ENCODE data around the gene RGL2. TPM values are rescaled to one million over a fixed set of nuclear protein-coding genes. Genes with fewer than 3 reads are reported as not detected.
A peak's percentile ranks its signal among the peaks of the same experiment; 100 is the strongest.

The RGL2 gene
- total RNA-seq, 2 donors from 2014 or later, result 85.6 to 98.0 TPM

DNA sequence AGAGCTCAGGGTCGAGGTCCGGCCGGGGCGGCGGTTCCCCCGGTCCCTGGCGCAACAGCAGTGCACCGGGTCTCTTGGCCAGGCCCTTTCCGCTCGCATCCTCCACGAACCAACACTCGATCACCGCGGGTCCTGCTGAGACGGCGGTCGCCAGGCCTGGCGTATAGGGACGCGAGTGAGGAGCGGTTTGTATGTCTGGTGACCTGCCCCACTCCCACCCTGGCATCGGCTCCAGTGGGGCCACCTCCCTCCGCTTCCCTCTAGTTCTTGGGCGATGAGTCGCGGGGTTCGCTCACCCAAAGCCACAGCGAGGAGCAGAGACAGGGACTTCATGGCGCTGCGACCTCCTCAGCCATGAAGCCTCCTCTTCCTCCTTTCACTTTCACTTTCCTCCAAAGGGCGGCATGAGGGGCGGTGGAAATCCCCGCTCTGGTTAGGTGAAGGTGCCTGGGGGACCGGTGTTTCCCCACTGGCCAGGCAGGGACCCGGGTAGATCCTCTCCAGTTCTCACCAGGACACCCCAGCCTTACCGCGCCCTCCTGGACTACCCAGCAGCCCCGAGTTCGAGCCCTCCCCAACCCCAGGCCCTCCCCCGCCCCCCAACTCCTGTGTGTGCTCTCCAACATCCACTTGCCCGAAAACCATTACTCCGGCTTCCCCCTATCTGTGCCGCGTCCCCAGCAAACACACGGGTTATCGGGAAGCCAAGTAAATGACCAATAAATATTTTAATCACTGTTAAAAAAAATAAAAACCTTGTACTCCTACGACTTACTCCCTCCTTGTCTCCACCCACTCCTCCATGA, 15.2 kb upstream of the RGL2 start, which contains the start of gene TAPBP:
TAPBP (minus strand) TSS at position 370 of the 806 bp plus-strand sequence; CDS start at position 333, 37 bp downstream.
- Mint-ChIP-seq H3K36me3 (ENCODE audit: low read depth) (peaks cover 11% of the 10 kb centered on the region), H3K4me3 (peak within 1 kb of the TSS; percentile 74), H3K27ac (peak within 1 kb of the TSS; percentile 85), H3K9me3 (no peaks in the 10 kb centered on the region), H3K4me1 (peaks cover 32% of the 10 kb centered on the region), H3K27me3 (ENCODE audit: insufficient read depth) (peaks cover 13% of the 10 kb centered on the region)
- TF ChIP-seq CTCF (conservative IDR thresholded peaks at IDR 0.05), result no peak
- Histone ChIP-seq H3K36me3 (ENCODE audit: control insufficient read depth, insufficient read depth, low read length) (peaks cover 5% of the 10 kb centered on the region), H3K27me3 (ENCODE audit: control insufficient read depth, insufficient read depth, low read length, poor library complexity, severe bottlenecking) (peaks cover 20% of the 10 kb centered on the region), H3K4me1 (ENCODE audit: control insufficient read depth, insufficient read depth, low read length) (peaks cover 4% of the 10 kb centered on the region), H3K9ac (ENCODE audit: extremely low read depth, low read length, poor library complexity, severe bottlenecking) (peak within 1 kb of the TSS; percentile 31), H3K4me3 (ENCODE audit: low read length) (peak within 1 kb of the TSS; percentile 75), H3K9me3 (ENCODE audit: control insufficient read depth, low read length) (no peaks in the 10 kb centered on the region), H3K27ac (ENCODE audit: low read depth, low read length) (no peak within 1 kb of the TSS)
- peak; percentile 82 for DNase-seq
- 0 to 7% methylated on average over 11 to 47 of the region's 47 CpGs for WGBS, 2 experiments (ENCODE audit: insufficient coverage in 1 of 2, insufficient read length in 1 of 2)

- Histone ChIP-seq H3K27ac (ENCODE audit: low read depth, low read length) (no peak overlapping the region), H3K9ac (ENCODE audit: extremely low read depth, low read length, poor library complexity, severe bottlenecking) (peak overlapping the region; percentile 31)
Observed at GRCh38 chr6:33313105-33313708, 14.5 kb upstream of the RGL2 start.

More at GRCh38 chr6:33313105-33313708, 14.5 kb upstream of the RGL2 start:
- peak overlapping the region; percentile 75 for H3K4me3 ChIP-seq (ENCODE audit: low read length)
- Mint-ChIP-seq H3K9me3 (no peaks in the 10 kb centered on the region), H3K27me3 (ENCODE audit: insufficient read depth) (peaks cover 13% of the 10 kb centered on the region), H3K36me3 (ENCODE audit: low read depth) (peaks cover 5% of the 10 kb centered on the region), H3K4me1 (peaks cover 28% of the 10 kb centered on the region), H3K27ac (peak overlapping the region; percentile 85), H3K4me3 (peak overlapping the region; percentile 74)
- TF ChIP-seq CTCF (conservative IDR thresholded peaks at IDR 0.05), result no peak
- H3K4me1 ChIP-seq (ENCODE audit: control insufficient read depth, insufficient read depth, low read length), result no peaks in the 10 kb centered on the region
- DNase-seq, result peak; percentile 86
- 1 to 6% methylated on average over 7 to 33 of the region's 33 CpGs for WGBS, 2 experiments (ENCODE audit: insufficient coverage in 1 of 2, insufficient read length in 1 of 2)
- H3K36me3 ChIP-seq (ENCODE audit: control insufficient read depth, insufficient read depth, low read length), result no peaks in the 10 kb centered on the region
- no peaks in the 10 kb centered on the region for H3K9me3 ChIP-seq (ENCODE audit: control insufficient read depth, low read length)
- H3K27me3 ChIP-seq (ENCODE audit: control insufficient read depth, insufficient read depth, low read length, poor library complexity, severe bottlenecking), result peaks cover 20% of the 10 kb centered on the region

Measured in endodermal cell (in vitro differentiated cells).